Measurements from ENCODE around the gene RBM39. TPM values are rescaled to one million over a fixed set of nuclear protein-coding genes. Genes with fewer than 3 reads are reported as not detected.

RBM39 gene
- total and polyA plus RNA-seq, 10 of the 15 experiments (the other 5 are each of a cell fraction or from before 2014, with no cell fraction given) = 135 to 280 (median 217) TPM

DNA sequence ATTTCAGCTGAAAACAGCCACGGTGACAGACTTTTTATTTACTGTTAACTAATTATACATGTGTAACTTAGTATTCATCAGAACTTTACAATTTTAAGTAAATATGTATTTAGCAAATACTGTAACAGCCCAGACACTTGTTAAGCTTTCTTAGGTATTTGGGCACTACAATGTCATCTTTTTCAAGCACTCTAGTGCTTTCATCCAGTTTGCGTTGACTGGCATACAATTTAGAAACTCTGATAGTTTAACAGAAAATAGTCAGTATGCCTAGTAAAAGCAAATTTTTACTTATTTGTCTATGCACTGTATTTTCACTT lies 10.6 kb downstream of the RBM39 start:
- H3K79me2 ChIP-seq (ENCODE audit: control insufficient read depth, insufficient read depth, low read length) = peaks cover 85% of the 10 kb centered on the region
- no peaks in the 10 kb centered on the region for H3K9me3 ChIP-seq (replicated peaks; ENCODE audit: control insufficient read depth, insufficient read depth, low read length)
- H3K4me2 ChIP-seq (ENCODE audit: control insufficient read depth, insufficient read depth) = no peak overlapping the region
- BruUV-seq (replicated peaks) = no TSS peak
- in situ Hi-C loops (cut with MboI) (no loop called here), intact Hi-C loops (cut with micrococcal nuclease; ENCODE audit: unreplicated experiment) (loop anchor here (10.0 kb wide), 1 partner anchor 153 kb away; no protein-coding TSS in a partner anchor)
- ChIA-PET RAD21 (ENCODE audit: unreplicated experiment) (interaction anchor here (1.3 kb wide), 1 partner anchor 11 kb away, joined by 5 read pairs; the partner anchor contains the start of gene RBM39), SMC1A (ENCODE audit: uncharacterized antibody, unreplicated experiment) (interaction anchor here (0.9 to 2.0 kb wide), 5 partner anchors 22 to 275 kb away, joined by 3 to 8 read pairs (median 3); no protein-coding TSS in a partner anchor), POLR2A (interaction anchor here (1.0 to 1.4 kb wide), 2 partner anchors 9 to 12 kb away, joined by 3 read pairs; no protein-coding TSS in a partner anchor), CTCF (interaction anchor here (0.6 to 1.5 kb wide), 5 partner anchors 9 to 267 kb away, joined by 3 to 10 read pairs (median 4); no protein-coding TSS in a partner anchor)
- no peaks in the 10 kb centered on the region for H3K27me3 ChIP-seq (replicated peaks in 1 of 2; ENCODE audit: control insufficient read depth in 2 of 2, insufficient read depth in 2 of 2, low read length in 1 of 2)
- ATAC-seq (no peak), DNase-seq (ENCODE audit: low read depth, low spot score) (no peak), FAIRE-seq (no peak)
- no peak for TF ChIP-seq NBN (IDR thresholded peaks at IDR 0.05)
- TF ChIP-seq SIN3A (IDR thresholded peaks at IDR 0.05; ENCODE audit: low read depth, low read length) = no peak
- TF ChIP-seq MEF2A (IDR thresholded peaks at IDR 0.05; ENCODE audit: insufficient read depth, low read depth, low read length) = no peak
- no peak for TF ChIP-seq EP300 (IDR thresholded peaks at IDR 0.05; ENCODE audit: borderline replicate concordance in 1 of 2, control insufficient read depth in 1 of 2, low read depth in 2 of 2, low read length in 2 of 2)
- TF ChIP-seq, protein P1, sequence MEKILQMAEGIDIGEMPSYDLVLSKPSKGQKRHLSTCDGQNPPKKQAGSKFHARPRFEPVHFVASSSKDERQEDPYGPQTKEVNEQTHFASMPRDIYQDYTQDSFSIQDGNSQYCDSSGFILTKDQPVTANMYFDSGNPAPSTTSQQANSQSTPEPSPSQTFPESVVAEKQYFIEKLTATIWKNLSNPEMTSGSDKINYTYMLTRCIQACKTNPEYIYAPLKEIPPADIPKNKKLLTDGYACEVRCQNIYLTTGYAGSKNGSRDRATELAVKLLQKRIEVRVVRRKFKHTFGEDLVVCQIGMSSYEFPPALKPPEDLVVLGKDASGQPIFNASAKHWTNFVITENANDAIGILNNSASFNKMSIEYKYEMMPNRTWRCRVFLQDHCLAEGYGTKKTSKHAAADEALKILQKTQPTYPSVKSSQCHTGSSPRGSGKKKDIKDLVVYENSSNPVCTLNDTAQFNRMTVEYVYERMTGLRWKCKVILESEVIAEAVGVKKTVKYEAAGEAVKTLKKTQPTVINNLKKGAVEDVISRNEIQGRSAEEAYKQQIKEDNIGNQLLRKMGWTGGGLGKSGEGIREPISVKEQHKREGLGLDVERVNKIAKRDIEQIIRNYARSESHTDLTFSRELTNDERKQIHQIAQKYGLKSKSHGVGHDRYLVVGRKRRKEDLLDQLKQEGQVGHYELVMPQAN (conservative IDR thresholded peaks at IDR 0.05) = no peak
- no peak for TF ChIP-seq ZNF24 (IDR thresholded peaks at IDR 0.05)
- WGBS (ENCODE audit: insufficient coverage, insufficient replicate concordance, low lambda C conversion rate, missing lambda C conversion rate) = 97% methylated on average over 2 of the region's 2 CpGs
- H3K9ac ChIP-seq (ENCODE audit: control insufficient read depth, insufficient read depth, low read length) = no peak overlapping the region
- H3K4me1 ChIP-seq (ENCODE audit: control insufficient read depth, insufficient read depth, low read length) = no peaks in the 10 kb centered on the region
- H4K20me1 ChIP-seq (ENCODE audit: control insufficient read depth, insufficient read depth) = peaks cover 22% of the 10 kb centered on the region
- peaks cover 12 to 38% of the 10 kb centered on the region in 2 experiments for H3K36me3 ChIP-seq (ENCODE audit: control insufficient read depth in 2 of 2, insufficient read depth in 2 of 2, low read length in 1 of 2)
- H3K27ac ChIP-seq (ENCODE audit: control insufficient read depth, insufficient read depth) = no peak overlapping the region
- no peak overlapping the region for H2AFZ ChIP-seq (ENCODE audit: control insufficient read depth, low read depth, low read length)
- H3K4me3 ChIP-seq = 0 out of 2 replicates have a peak overlapping the region, but pooled peaks have one; percentile 3

All from GM12878 (cell line).